ENCODE measurements around the gene ATP5F1B. TPM values are rescaled to one million over a fixed set of nuclear protein-coding genes. Genes with fewer than 3 reads are reported as not detected.

ATP5F1B gene
- total RNA-seq, 1 donor from 2014 or later, result 528 TPM

DNA sequence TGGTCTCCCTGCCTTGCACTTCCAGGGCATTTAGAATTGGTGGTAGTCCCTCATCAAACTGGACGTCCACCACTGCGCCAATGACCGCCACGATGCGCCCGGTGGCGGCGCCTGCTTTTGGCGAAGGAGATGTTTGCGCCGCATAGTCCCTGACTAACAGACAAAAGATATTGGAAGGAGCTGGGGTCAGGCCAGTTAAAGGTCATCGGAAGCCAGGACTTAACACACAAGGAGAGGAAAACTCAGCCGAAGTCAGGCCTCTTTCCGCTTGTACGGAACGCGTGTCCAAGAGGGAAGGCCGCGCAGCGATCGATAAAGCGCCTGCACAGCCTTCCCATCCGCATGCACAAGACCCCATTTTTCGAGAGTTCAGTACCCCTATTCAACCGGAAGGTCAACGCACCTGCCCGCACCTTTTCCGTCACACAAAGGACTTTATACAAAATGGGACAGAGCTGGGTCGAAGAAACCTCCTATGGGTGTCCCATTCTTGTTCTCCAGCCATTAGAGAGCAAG lies 525 bp downstream of the ATP5F1B start:
- Mint-ChIP-seq H3K4me3 (ENCODE audit: low read depth) (peak overlapping the region; percentile 99), H3K27me3 (no peaks in the 10 kb centered on the region), H3K27ac (peak overlapping the region; percentile 98), H3K4me1 (ENCODE audit: low read depth) (peaks cover 14% of the 10 kb centered on the region), H3K36me3 (ENCODE audit: insufficient read depth) (peaks cover 22% of the 10 kb centered on the region), H3K9me3 (ENCODE audit: low read depth) (no peaks in the 10 kb centered on the region)
- TF ChIP-seq, protein P1, sequence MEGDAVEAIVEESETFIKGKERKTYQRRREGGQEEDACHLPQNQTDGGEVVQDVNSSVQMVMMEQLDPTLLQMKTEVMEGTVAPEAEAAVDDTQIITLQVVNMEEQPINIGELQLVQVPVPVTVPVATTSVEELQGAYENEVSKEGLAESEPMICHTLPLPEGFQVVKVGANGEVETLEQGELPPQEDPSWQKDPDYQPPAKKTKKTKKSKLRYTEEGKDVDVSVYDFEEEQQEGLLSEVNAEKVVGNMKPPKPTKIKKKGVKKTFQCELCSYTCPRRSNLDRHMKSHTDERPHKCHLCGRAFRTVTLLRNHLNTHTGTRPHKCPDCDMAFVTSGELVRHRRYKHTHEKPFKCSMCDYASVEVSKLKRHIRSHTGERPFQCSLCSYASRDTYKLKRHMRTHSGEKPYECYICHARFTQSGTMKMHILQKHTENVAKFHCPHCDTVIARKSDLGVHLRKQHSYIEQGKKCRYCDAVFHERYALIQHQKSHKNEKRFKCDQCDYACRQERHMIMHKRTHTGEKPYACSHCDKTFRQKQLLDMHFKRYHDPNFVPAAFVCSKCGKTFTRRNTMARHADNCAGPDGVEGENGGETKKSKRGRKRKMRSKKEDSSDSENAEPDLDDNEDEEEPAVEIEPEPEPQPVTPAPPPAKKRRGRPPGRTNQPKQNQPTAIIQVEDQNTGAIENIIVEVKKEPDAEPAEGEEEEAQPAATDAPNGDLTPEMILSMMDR (IDR thresholded peaks at IDR 0.05; ENCODE audit: unreplicated experiment), result peak; percentile 20
- peak; percentile 40 for DNase-seq (ENCODE audit: low spot score, unreplicated experiment)

DNA sequence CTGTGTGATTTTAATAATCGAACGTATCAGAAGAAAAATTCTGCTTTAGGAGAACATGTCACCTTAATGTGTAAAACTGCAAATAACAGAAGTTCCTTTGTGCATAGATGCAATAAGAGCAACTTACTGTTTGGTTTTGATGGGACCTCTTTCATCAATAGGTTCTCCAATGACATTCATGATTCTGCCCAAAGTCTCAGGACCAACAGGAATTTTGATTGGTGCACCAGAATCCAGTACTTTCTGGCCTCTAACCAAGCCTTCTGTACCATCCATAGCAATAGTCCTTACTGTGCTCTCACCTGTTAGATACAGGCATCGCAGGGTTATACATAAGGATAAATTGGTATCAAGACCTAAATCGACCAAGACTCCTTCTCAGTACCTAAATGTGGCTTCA lies 1.1 kb downstream of the ATP5F1B start:
- Mint-ChIP-seq H3K27me3 (no peaks in the 10 kb centered on the region), H3K36me3 (ENCODE audit: insufficient read depth) (peaks cover 25% of the 10 kb centered on the region), H3K9me3 (ENCODE audit: low read depth) (no peaks in the 10 kb centered on the region), H3K4me1 (ENCODE audit: low read depth) (peaks cover 14% of the 10 kb centered on the region), H3K4me3 (ENCODE audit: low read depth) (peak overlapping the region; percentile 99), H3K27ac (peak overlapping the region; percentile 98)
- TF ChIP-seq, protein P1 (IDR thresholded peaks at IDR 0.05; ENCODE audit: unreplicated experiment), result no peak
- no peak for DNase-seq (ENCODE audit: low spot score, unreplicated experiment)

DNA sequence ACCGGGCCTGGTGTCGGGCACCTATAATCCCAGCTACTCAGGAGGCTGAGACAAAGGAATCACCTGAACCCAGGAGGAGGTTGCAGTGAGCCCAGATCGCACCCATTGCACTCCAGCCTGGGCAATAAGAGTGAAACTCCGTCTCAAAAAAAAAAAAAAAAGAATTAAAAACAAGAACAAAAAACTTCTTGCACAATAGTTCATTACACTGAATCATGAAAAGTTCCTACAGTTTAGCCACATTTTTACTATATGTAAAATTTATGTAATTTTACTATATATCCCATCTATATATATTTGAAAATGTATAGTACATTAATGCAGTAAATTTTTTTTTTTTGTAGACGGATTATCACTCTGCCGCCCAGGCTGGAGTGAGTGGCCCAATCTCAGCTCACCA lies 4.6 kb downstream of the ATP5F1B start:
- Mint-ChIP-seq H3K4me3 (ENCODE audit: low read depth) (no peak overlapping the region), H3K27ac (peak overlapping the region; percentile 16), H3K27me3 (no peaks in the 10 kb centered on the region), H3K9me3 (ENCODE audit: low read depth) (no peaks in the 10 kb centered on the region), H3K4me1 (ENCODE audit: low read depth) (peaks cover 27% of the 10 kb centered on the region), H3K36me3 (ENCODE audit: insufficient read depth) (peaks cover 38% of the 10 kb centered on the region)
- DNase-seq (ENCODE audit: low spot score, unreplicated experiment), result no peak
- TF ChIP-seq, protein P1 (IDR thresholded peaks at IDR 0.05; ENCODE audit: unreplicated experiment), result no peak

DNA sequence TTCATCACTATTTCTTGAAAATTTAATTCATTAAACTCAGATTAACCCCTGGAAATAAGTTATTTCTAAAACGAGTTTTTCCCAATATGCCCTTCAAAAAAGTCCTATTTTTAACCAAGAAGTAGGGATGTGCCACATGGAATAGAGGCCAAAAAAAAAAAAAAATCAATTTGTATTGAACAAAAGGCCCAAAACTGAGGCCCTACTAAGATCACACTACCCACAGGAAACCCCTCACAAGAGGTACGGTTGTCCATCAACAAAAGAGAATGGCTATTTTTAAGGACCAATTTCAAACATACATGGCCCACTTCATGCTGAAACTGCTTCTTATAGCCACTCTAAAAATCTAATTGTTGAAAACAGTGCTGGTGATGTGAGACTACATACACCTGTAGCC lies 8.2 kb downstream of the ATP5F1B start:
- H3K9me3 Mint-ChIP-seq (ENCODE audit: low read depth), result no peaks in the 10 kb centered on the region
- TF ChIP-seq, protein P1 (IDR thresholded peaks at IDR 0.05; ENCODE audit: unreplicated experiment), result no peak
- peaks cover 25% of the 10 kb centered on the region for H3K36me3 Mint-ChIP-seq (ENCODE audit: insufficient read depth)
- no peaks in the 10 kb centered on the region for H3K27me3 Mint-ChIP-seq
- no peak for DNase-seq (ENCODE audit: low spot score, unreplicated experiment)
- no peak overlapping the region for H3K4me3 Mint-ChIP-seq (ENCODE audit: low read depth)
- H3K4me1 Mint-ChIP-seq (ENCODE audit: low read depth), result peaks cover 41% of the 10 kb centered on the region
- H3K27ac Mint-ChIP-seq, result peak overlapping the region; percentile 99

DNA sequence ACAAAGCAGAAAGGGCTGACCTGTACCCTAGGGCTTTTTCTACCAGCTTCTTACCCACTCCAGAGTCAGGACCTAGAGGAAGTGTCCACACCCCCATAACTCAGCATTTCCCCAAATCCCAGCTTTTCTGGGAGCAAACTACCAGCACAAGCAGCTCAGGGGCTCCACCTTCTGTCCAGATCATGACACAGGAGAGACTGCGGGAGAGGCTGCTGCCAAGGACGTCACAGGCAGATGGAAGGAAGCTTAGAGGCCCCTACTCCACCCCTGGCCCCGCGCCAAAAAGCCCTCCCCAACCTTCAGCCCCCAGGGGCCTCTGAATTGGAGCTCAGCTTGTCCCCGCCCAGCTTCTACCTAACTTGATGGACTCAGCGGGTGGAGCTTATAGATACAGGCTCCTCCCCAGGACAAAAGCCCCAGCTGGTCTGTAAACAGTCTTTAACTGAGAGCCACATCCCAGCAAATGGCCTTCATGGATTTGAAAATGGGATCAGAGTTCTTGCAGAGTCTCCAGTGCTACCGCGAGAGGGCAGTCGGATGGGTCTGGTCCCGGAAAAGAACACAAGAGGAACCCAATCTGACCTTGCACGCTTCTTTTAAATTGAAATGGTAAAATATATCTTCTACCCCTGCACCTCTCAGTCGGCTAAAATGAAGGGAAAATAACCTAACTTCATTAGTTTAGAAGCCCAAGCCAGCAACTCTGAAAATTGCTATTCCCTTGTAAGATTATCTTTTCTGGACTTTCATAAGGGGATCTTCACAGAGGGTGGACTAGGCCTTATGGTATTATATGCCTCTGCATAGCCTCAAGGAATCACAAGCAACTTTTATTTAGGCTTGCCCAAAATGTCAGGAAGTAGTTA lies 8.9 kb downstream of the ATP5F1B start:
- peak overlapping the region; percentile 99 for H3K27ac Mint-ChIP-seq
- TF ChIP-seq, protein P1 (IDR thresholded peaks at IDR 0.05; ENCODE audit: unreplicated experiment), result peak; percentile 61
- no peaks in the 10 kb centered on the region for H3K9me3 Mint-ChIP-seq (ENCODE audit: low read depth)
- peak overlapping the region; percentile 84 for H3K4me3 Mint-ChIP-seq (ENCODE audit: low read depth)
- peaks cover 48% of the 10 kb centered on the region for H3K4me1 Mint-ChIP-seq (ENCODE audit: low read depth)
- peaks cover 18% of the 10 kb centered on the region for H3K36me3 Mint-ChIP-seq (ENCODE audit: insufficient read depth)
- peak; percentile 87 for DNase-seq (ENCODE audit: low spot score, unreplicated experiment)
- no peaks in the 10 kb centered on the region for H3K27me3 Mint-ChIP-seq
